ENCODE data around the gene LCN12.

GRCh38 chr9:136960938-136961275 is 8.8 kb downstream of the LCN12 start:
- no peak for TF ChIP-seq EP300 (IDR thresholded peaks at IDR 0.05)
- TF ChIP-seq, protein P1, sequence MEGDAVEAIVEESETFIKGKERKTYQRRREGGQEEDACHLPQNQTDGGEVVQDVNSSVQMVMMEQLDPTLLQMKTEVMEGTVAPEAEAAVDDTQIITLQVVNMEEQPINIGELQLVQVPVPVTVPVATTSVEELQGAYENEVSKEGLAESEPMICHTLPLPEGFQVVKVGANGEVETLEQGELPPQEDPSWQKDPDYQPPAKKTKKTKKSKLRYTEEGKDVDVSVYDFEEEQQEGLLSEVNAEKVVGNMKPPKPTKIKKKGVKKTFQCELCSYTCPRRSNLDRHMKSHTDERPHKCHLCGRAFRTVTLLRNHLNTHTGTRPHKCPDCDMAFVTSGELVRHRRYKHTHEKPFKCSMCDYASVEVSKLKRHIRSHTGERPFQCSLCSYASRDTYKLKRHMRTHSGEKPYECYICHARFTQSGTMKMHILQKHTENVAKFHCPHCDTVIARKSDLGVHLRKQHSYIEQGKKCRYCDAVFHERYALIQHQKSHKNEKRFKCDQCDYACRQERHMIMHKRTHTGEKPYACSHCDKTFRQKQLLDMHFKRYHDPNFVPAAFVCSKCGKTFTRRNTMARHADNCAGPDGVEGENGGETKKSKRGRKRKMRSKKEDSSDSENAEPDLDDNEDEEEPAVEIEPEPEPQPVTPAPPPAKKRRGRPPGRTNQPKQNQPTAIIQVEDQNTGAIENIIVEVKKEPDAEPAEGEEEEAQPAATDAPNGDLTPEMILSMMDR (IDR thresholded peaks at IDR 0.05): no peak
